GM19351 (cell line): ENCODE measurements around the gene MAN2A1.

Source experiments
- ATAC-seq: cut with Tn5 transposase; IDR thresholded peaks from one replicate; pipeline ENCODE4 v1.9.1; 2021; ENCODE audit warnings: mild to moderate bottlenecking, moderate library complexity; ENCODE audit not compliant: unreplicated experiment

MAN2A1 gene

DNA sequence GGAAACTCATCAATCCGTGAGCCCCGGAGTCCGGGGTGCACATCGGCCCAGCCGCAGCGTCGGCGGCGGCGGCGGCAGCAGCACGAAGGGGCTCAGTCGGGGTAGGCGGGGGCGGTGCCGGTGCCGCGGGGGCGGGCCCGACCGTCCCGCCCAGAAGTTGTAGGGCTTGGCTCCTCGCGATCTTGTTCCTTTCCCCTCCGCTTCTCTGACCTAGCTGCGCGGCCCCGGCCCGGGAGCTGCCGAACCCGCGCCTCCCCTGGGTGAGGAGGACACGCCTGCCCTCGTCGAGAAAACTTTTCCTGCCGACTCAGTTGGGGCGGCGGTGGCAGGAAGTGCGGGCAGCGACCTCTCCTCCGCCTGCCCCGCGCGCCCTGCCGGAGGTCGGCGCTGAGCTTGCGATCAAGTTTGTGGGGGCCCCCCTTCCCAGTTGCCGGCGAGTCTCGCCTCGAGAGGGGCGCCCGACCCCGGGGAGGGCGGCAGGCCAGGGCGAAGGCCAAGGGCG is at the start of gene MAN2A1:
Gene MAN2A1 (plus strand): TSS at position 188 of the 502 bp plus-strand sequence. CDS start 491 bp downstream, outside the sequence.
- peak; percentile 45 for ATAC-seq

DNA sequence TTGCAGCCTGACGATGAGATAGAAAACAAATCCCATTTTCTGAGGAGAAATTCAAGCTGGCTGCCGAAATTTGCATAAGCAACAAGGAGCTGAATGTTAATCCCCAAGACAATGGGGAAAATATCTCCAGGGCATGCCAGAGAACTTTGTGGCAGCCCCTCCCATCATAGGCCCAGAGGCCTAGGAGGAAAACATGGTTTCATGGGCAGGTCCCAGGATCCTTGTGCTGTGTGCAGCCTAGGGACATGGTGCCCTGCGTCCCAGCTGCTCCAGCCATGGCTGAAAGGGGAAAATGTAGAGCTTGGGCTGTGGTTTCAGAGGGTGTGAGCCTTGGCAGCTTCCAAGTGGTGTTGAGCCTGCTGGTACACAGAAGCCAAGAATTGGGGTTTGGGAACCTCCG is 48.8 kb upstream of the MAN2A1 start:
- no peak for ATAC-seq

DNA sequence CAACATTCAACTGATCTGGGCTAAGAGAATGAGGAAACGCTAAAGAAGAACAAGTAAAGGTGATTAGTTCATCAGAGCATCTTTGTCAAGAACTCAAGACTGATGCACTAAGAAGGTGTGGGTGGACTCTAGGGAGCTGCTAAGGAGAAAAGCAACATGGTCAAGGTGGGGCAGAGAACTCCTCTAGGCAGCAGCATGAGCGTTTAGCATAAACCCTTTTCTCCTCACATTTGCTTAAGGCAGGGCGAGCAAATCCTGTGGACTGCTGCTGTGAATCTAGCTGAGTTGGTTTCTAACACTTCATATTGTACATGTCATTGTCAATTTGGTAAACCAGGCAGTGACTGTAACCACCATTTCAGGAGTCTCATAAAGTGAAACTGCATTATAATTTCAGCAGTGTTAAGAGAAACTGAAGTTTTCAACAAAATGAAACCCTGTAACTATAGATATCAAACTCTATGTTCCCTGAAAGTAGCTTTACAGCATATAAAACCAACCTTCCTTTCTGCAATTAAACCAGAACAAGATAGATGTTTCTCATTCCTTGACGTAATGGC is 45.9 kb upstream of the MAN2A1 start:
- no peak for ATAC-seq

DNA sequence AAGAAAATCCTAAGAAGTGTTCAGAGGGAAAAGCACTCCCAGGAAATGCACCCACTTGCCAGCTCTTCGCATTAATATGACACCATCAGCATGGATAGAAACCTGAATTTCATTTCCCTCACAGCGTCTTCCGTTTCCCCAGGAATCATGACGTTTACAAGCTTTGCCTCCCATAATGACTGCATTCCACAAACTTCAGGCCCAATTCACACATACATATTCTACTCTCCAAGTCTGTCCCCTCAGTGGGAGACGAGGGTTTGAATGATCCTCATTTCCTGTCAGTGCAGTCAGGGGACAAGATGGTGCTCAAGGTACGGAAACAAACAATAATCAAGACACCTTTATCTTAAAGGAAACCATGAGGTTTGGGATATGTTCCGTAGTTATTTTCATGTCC is 44.9 kb upstream of the MAN2A1 start:
- no peak for ATAC-seq

DNA sequence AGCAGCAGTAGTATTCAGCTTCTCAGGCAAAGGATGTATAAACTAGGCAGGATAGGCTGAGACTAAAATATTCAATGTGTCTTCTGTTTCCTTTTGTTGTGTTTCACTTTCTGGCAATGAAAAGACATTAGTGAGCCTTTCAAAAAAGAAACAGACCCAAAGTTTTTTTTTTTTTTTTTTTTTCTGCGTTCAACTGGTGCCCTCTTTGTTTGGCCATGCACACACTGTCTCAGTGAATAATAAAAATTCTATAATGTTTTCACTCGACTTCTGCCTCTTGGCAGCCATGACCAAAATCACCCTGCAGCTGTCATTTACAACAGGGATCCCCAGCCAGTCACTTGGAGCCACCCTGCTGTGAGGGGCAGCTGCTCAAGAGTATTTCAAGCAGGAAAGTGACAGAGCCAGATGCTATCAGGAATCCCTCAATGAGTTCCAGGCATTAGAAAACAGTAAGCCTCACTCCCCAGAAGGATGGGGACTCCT is 44.0 kb upstream of the MAN2A1 start:
- ATAC-seq: no peak

DNA sequence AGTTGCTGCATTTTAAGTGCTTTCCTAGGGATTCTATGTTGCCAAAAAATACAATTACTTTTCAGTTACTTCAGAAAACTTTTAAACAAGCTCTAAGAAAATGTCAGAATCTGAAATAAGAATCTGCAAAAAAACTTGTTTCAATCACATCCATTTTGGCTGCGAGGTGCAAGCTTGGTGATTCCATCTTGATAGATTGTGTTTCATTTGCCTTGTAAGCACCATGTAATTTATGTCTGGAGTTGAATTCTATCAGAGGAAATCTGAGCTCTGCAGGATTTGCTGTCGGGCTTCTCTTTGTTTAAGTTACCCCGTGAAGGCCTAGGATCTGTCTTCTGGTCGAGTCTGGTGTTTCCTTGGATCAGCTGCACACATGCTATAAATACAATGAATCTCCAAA is 40.4 kb upstream of the MAN2A1 start:
- no peak for ATAC-seq

DNA sequence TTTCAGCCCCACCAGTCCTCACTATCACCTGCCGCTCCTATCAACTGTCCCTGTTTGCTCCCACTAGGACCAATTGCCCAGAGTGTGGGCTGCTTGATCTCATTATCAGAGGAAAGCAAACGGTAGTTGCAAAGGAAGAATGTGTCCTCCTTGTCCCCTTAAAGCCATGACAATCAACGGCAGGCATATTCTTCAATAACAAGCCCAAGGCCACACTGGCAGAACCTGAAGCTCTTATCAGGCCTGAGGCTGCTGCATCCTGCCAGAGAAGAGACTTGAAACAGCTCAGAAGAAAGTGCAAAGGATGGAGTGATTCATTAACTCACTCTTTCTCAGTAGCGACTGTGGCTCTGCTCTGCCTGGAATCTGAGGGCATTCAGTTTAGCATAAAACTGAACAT is 39.2 kb upstream of the MAN2A1 start:
- no peak for ATAC-seq

DNA sequence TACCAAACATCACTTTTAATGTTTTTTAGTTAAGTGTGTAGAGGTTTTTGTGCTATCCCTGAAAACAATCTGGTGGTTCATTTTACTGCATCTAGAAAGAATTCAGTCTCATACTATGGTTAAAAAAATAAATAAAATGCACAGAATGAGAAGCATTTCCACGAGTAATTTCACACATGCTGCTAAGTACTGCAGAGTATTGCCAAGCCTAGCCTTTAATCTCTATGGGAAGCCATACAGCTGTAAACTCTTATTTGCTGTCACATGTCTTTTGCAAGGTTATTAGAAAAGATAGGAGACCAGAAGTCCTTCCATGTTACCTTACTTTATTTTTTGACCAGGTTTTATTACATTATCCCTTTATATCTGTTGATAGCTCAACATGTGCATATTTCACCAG is 37.6 kb upstream of the MAN2A1 start:
- ATAC-seq: no peak

DNA sequence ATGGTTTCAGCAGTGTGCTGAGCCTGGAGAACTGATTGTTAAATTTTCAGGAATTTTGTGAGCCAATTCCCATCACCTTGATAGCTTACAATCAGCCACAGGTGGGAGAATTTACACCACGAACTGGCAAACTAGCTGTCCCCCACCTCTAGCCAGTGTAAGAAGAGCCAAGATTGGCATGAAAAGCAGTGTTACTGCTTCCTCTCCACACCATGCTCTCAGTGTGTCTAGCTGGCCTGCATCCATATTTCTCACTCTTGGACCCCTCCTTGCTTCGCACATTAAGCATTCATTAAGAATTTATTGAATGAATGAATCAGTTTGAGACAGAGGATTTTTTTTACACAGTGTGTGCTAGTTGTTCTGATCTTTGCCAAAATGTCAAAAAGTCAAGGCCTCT is 36.7 kb upstream of the MAN2A1 start:
- ATAC-seq: no peak

DNA sequence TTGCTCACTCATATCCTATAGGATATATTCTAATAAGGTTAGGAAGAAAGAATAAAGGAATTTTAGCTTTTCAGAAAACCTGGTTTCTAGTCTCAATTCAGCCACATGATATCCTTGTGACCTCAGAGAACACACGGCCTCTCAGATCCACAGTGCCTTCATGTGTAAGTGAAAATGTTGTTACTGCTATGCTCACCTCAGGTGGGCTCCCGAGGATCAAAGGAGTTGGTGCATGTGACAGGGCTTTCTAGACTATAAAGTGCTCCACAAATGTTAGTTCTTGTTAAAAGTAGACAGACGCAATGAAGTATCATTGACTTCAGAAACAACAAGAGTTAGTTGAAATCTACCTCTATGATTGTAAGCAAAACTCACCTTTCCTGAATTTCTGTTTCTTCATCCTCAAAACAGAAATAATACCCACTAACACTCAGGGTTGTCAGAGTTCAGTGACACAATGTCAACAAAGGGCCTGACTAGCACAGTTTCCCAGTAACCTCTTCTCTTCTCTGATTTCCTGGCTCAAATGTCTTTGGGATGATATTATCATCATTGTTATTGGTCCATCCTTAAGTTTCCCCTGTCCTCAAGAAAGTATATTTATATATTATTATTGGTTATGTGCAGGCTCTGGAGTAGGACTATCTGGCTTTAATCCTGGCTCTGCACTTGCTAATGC is 36.0 kb upstream of the MAN2A1 start:
- no peak for ATAC-seq

DNA sequence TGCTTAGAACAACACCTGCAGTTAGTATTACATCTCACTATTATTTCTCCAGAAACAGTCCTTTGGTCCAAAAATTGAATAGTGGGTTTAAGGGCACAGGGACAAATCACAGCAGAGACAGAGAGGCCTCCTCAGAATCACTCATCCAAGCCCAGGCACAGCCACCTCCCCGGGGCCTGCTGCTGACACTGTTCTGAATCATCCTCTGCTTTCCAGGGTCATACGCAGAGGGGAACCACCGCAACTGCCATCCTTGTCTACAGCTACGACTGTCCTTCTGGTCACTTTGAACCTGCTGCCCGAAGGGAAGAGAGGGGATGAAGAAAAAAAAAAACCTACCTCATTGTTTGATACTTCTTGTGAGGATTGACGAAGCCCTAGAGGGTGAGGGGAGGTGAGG is 35.3 kb upstream of the MAN2A1 start:
- no peak for ATAC-seq

DNA sequence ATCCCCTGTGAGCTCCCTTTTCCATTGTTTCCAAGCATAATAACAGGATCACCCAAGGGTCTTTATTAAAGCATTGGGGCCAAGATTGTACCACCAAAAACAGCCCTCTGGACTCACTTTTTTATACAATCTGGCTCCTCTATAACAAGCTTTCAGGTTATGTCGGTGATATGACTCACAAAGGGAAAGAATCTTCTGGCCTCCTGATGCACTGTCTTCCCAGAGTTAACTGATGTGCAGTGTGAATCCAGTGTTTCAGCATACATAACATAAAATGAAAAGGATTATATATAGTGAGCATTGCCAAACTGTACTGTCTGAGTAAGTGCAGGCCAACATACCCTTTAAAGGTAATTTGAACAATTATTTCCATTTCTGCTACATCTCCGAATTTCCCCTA is 33.9 kb upstream of the MAN2A1 start:
- ATAC-seq: no peak

DNA sequence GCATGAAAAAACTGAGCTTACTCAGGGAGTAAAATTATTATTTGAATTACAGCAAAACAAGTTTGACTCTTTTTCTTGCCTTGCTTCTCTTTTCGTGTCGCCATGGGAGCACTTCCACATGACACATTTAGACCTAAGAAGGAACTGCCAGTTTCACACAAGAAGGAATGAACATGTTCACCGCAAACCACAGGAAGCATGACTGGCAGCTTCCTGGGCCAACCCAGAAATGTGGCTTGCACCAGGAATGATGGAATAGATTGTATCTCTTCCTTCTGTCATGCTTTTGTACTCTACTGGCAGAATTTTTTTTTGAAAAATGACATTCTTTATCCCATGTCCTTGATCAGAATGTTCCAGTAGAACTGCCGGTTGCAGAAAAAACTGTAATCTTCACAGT is 32.9 kb upstream of the MAN2A1 start:
- ATAC-seq: no peak

DNA sequence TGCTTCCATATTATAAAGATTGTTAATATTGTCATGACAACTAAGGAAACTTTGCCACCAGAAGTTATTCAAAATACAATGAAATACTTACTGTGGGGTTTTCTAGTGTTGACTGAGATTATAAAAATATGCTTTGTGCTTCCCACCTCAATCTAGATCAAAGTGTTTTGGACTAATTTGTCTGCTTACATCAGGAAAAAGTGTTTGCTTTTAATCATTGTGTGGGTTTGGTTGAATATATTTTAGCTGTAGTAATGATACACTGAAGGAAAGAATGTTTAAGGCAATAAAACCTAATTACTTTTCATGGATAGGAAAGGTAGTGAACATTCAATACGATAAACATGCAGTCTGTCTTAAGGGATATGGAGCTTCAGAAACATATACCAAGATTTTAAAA is 29.8 kb upstream of the MAN2A1 start:
- no peak for ATAC-seq

DNA sequence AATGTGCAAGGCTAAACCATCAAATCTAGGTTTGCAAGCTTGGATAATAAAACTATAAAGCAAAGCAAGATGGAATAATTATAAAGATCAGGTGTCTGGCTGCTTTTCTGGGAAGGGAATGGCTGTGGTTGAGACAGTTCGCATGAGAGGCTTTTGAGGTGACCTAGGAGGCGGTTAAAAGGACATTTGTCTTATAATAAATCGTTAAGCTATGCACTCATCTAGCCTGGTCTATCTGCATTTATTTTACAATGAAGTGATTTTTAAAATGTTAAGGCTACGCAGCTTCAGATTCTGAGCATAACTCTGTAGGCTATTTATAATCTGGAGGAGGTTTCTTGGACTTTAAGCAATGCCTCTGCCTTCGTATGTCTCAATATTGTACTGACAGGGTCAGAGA is 29.4 kb upstream of the MAN2A1 start:
- no peak for ATAC-seq

DNA sequence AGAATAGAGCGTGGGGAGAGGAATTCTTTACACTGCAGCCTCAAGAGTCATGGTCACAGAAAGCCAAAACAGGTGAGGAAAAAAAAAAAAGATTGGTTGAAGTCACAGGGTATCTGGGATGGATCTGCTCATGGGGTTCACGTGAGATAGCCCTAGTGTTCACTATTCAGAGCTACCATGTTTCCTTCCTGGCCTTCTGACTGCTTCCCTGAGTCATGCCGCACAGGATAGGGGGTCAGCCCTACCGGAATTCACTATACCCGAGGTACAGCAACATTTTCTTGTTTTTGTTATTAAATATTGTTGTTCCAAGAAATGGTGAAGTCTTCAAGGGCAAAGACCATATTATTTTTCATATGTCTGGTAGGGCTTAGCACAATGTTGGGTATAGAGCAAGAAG is 21.5 kb upstream of the MAN2A1 start:
- no peak for ATAC-seq

DNA sequence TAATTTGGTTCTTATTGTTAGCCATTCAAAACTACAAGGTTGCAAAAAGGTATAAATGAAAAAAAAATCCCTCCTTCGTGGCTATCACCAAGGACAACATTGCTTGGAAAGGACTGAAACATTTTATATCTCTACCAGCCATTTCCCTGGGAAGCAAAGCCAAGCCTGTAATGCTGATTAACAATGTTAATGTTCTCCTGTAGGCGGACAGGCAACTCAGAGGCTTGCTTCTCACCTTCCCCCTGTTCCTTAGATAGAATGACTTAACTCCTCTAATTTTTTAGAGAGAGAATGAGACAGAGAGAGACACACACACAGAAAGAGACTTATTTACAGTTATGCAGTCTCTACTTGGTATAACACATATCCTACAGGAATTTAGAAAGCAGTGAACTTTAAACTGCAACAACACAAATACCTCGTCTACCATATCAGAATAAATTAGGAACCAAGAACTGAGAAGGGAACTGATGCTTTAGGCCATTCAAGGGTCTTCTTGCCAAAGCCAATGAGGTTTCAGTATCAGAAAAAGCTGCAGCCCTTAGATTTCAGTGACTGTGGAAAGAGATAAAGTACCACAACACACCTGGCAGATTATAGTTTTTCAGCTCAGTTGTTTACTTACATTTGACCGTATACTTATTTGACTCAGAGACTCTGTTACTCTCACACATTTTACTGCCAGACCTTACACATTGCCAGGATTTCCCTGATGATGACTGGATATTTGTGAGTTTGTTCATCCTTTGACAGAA is 20.9 kb upstream of the MAN2A1 start:
- peak; percentile 78 for ATAC-seq

DNA sequence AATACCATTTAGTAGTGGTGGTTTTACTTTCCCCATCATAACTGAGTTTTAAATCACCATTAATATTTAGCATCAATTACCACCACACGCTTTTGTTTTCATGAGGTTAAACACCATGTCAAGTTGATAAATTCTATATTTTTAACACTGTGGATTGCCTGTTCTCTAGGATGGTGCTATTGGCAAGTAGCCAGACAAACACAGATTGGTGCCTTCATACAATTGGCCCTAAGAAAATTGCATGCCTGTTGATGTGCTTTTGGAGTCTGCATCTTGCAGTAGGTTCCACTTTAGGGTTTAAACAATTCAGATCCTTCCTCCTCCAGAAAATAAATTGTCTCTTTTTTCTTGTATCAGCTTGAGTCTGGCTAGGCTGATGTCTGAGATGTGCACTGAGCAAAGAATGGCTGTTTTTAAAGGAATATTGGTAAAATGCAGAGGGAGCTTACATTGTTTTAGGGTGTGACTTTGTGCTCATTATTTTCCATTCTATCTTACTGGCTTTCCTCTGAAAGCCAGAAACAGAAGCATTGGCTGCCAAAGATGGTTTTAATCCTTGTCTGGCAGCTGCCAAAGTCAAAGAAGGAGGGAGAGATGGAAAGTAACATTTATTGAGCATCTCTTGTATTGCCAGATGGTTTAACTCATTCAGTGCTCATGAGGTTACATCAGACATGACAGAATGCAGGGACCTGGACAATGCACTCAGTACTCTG is 19.6 kb upstream of the MAN2A1 start:
- no peak for ATAC-seq

DNA sequence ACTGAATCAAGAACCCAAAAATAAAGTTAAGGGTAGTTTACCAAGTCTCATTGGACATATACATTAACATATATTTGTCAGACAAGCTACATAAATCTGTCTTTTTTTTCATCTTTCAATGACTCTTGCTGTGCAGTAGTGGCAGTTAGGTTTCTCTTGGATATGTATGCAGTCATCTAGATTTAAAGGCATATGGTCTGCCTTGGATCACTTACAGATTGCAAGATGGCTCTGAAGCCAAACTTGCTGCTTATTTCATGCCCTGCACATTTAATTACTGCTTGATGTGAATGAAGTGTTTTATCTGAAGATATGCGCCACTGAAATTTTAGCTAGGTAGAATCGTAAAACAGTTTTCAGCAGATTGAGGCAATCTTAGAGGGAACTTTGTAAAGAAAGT is 18.6 kb upstream of the MAN2A1 start:
- ATAC-seq: no peak

DNA sequence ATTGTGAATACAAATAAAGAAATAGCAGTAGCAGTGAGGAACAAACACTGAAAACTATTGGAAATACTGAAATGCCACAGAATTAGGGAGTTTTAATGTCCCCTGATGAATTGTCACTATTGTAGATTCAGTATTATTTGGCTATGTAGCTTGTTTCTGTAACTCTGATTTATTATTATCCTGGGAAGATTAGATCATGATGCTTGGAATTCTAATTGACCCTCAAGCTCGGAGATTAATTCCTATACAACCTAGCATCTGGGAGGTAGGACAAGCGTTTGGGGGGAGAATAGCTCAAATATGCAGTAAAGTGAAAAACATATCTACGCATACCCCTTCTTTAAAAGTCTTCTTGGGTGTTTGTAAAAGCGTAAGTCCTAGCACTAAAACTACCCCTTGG is 15.1 kb upstream of the MAN2A1 start:
- no peak for ATAC-seq

DNA sequence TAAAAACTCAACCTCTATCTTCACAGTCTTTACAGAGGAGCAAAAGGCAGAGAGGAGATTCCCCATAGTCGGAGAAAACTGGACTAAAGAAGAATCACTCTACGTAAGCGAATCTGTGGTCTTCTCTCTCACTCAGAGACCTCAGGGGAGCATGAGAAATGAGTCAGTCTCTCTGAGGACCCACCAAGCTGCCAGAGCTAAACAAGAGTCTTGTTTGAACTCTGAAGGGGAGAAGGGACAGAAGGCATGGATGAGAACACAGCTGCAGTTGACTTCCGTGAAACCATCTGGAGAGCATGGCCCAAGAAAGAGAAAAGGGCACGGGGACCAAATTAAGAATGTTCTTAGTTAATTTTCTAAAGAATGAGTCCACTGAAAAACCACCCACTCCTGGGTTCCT is 12.8 kb upstream of the MAN2A1 start:
- ATAC-seq: no peak
